HG02885 (cell line): ENCODE results near the gene TRAF1.
"Not testable (repeated sequence)": the region's sequence is repeated elsewhere in the genome, so short reads cannot be mapped to it uniquely, and the experiment has no call there.

ENCODE experiments used
- ATAC-seq: cut with Tn5 transposase; IDR thresholded peaks from one replicate; pipeline ENCODE4 v1.9.1; 2021; ENCODE audit warnings: mild to moderate bottlenecking; ENCODE audit not compliant: unreplicated experiment, poor library complexity

Gene TRAF1

GRCh38 chr9:120926397-120926928 lies at the start of gene TRAF1:
TSS of gene TRAF1 (minus strand) at chr9:120926796. CDS start at chr9:120926075, 721 bp downstream.
- ATAC-seq = peak; percentile 17

DNA sequence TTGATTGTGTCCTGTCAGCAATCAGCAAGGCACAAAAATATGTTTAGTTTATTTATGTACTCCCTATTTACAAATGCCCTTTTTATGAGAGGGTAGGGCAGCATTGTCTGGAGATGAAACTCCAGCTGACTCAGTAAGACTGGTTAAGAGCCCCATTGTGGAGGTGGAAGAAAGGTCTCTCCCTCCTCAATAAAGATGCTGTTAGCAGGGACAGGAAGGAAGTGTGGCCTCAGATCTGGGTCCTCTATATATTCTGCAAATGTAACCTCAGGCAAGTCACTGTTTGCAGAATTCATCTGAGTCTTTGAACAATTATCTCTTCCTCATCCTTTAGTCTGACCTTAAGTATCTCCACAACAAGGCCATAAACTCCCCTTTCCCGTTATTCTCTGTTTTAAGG lies 48.3 kb upstream of the TRAF1 start:
- ATAC-seq = no peak

- ATAC-seq = no peak
Measured at GRCh38 chr9:120974181-120974580, 47.6 kb upstream of the TRAF1 start.

DNA sequence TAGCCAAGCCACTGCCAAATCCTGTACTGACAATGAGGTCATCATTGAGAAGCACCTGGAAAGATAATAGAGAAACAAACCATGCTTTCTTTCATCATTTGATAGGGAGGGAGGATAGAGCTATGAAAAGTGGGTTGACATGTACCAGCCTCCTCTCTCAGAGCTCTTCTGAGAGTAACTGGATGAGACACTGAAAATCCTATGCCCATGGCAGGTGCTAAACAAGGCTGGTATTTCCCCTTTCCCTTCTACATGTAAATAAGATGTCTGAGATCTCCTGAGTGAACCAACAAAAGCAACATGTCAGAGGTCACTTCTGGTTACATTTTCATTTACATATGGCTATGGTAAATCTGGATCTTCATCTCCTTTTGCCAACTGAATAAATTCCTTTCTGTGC lies 45.3 kb upstream of the TRAF1 start:
- ATAC-seq = no peak

DNA sequence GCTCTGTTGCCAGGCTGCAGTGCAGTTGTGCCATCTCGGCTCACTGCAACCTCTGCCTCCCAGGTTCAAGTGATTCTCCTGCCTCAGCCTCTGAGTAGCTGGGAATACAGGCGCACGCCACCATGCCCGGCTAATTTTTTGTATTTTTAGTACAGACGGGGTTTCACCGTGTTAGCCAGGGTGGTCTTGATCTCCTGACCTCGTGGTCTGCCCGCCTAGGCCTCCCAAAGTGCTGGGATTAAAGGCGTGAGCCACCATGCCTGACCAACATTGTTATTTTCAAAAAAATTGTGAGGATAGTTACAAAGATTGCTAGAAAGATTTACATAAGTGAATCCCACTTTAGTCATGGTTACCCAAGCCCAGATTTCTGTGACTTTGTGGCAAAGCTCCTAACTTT lies 44.9 kb upstream of the TRAF1 start:
- ATAC-seq = not testable (repeated sequence)

- ATAC-seq = no peak
Measured at GRCh38 chr9:120970244-120970643, 43.6 kb upstream of the TRAF1 start.

GRCh38 chr9:120966013-120966369 lies 39.4 kb upstream of the TRAF1 start:
- ATAC-seq = no peak

GRCh38 chr9:120965344-120966012 lies 38.9 kb upstream of the TRAF1 start:
- ATAC-seq = no peak

- ATAC-seq = no peak
Measured at GRCh38 chr9:120961936-120962335, 35.3 kb upstream of the TRAF1 start.

GRCh38 chr9:120960001-120960400 lies 33.4 kb upstream of the TRAF1 start:
- no peak for ATAC-seq

GRCh38 chr9:120956862-120957261 lies 30.3 kb upstream of the TRAF1 start:
- ATAC-seq = no peak

DNA sequence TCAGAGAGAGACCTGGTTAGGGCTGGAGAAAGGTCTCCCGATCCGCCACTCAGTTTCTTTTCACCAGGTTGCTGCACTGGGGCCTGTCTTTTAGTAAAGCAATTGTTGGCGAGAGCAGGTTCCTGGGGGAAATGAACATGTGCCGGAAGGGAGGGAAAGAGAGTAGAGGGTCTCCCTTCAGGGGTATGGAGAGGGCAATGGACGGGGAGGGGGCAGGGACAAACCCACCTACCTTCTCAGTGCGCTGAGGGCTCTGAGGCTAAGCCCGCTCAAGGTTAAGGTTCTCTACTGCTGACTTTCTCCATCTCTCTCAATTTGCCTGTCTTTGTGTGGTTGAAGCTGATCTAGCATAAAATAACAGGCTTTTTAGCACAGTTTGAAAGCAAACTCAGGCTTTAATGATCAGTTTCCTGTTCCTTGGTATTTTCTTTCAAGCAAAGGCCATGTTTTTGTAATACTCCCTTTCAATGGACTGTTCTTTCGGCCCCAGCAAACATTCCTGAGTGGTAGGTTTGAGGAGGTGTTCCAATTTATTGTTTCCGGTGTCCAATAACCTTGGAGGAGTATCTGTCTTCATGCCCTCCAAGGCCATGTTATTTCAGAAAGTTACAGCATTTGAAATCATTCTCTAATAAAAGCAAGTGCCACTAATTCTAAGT lies 25.5 kb upstream of the TRAF1 start:
- ATAC-seq = no peak

GRCh38 chr9:120950421-120951388 lies 24.1 kb upstream of the TRAF1 start:
- ATAC-seq = no peak

- no peak for ATAC-seq
Measured at GRCh38 chr9:120949290-120949689, 22.7 kb upstream of the TRAF1 start.

- ATAC-seq = no peak
Measured at GRCh38 chr9:120948824-120949223, 22.2 kb upstream of the TRAF1 start.

- no peak for ATAC-seq
Measured at GRCh38 chr9:120947222-120947621, 20.6 kb upstream of the TRAF1 start.

GRCh38 chr9:120946259-120946658 lies 19.7 kb upstream of the TRAF1 start:
- ATAC-seq = no peak

DNA sequence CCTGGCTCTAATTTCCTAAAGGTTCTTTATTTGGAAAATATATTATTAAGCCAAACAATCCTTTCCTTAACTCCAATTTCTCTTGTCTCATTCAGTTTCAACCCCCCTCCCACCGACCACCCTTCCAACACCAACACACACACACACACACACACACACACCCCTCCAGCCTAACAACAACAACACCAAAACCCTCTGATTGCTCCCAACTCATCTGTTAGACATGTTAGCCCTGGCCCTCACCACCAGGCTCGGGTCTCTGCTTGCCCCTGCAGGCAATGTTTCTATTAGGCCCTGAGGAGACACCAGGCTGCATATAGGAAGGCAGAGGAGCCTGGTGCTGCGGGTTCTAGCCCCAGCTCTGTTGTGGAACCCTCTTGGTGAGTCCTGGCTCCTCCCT lies 18.4 kb upstream of the TRAF1 start:
- no peak for ATAC-seq

DNA sequence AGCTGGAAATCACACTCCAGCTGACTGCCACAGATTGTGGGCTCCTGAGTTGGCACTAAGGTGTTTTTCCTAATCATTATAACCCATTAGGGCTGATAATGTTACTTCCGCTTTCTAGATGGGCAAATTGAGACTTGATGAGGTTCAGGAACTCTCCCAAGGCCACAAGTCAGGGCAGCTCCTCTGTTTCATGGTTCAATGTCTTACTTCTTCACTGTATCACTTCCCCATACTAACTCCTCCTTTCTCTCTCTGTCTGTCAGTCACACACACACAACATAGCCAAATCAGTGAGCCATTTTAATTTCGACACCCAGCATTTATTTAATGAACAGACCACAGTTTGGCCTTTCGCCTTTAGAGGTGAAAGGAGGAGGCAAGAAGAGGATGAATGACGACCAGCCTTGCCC lies 17.8 kb upstream of the TRAF1 start:
- ATAC-seq = peak; percentile 98

DNA sequence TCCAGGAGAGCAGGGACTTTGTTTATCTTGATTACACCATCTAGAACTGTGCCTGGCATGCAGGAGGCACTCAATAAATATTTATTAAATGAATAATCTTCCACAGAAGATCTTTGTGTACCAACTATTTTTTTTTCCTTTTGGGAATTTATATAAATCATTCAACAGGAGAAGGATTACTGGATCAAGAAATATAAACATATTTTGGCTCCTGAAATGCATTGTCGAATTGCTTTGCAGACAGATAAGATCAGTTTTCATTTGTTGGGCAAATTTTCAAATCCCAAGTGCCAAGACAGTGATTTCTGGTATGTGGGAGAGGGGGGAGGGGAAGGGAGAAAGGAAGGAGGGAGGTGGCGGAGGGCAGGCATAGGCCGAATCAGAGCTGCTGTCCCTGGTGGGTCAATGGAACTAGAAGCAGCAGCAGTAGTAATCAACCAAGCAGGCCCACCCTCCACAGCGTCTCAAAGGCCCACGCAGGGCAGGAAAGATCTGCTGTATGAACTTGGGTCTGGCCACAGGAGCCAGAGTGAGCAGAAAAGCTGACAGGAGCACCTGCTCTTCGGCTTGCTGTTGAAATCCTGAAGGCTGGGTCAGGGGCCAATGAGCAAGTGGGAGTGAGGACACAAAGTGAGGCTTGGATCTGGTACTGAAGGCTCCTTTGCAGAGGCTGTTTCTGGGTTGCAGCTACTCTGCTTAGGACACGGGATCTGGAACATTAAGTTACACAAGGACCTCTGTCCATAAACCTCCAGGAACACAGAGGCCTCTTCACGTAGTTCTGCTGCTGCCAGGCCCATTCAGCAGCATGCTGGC lies 15.8 kb upstream of the TRAF1 start:
- ATAC-seq = no peak
